GM12801 (cell line): ENCODE data around the gene FARP1.

Experiments
- TF ChIP-seq, protein P1 (sequence below): IDR thresholded peaks from one replicate; pipeline ENCODE4 v1.5.1; 2011; ENCODE audit warnings: control low read depth; ENCODE audit not compliant: insufficient read length; ENCODE audit errors: extremely low read depth

Gene FARP1

DNA sequence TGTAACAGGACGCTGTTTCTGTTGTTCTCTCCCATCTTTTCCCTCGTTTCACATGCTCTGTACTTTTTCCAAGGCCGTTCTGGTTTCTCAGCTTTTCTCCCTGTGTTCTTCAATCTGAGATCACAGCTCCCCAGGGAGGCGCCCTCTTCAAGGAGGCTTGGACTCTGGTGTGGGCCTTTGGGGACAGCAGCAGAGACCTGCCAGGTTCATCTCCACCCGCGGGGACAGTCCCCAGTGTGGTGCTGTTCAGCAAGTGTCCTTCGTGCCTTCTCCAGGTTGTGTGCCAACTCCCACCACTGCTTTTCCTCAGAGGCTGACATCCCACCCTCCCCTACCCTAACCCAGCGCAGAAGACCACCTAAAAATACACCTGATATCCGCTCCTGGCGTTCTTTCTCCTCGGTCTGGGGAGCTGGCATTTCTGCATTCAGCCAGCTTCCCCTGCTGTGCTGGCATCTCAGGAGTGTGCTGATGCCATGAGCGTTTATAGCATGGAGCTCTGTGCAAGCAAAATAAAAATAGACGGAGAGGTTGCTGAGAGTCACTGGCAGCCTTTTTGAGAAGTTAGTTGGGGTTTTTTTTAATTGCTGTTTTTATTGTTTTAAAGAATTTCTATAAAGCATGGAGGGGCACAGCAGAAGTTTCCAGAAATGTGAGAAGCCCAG is 284.6 kb downstream of the FARP1 start:
- TF ChIP-seq, protein P1, sequence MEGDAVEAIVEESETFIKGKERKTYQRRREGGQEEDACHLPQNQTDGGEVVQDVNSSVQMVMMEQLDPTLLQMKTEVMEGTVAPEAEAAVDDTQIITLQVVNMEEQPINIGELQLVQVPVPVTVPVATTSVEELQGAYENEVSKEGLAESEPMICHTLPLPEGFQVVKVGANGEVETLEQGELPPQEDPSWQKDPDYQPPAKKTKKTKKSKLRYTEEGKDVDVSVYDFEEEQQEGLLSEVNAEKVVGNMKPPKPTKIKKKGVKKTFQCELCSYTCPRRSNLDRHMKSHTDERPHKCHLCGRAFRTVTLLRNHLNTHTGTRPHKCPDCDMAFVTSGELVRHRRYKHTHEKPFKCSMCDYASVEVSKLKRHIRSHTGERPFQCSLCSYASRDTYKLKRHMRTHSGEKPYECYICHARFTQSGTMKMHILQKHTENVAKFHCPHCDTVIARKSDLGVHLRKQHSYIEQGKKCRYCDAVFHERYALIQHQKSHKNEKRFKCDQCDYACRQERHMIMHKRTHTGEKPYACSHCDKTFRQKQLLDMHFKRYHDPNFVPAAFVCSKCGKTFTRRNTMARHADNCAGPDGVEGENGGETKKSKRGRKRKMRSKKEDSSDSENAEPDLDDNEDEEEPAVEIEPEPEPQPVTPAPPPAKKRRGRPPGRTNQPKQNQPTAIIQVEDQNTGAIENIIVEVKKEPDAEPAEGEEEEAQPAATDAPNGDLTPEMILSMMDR, result no peak

DNA sequence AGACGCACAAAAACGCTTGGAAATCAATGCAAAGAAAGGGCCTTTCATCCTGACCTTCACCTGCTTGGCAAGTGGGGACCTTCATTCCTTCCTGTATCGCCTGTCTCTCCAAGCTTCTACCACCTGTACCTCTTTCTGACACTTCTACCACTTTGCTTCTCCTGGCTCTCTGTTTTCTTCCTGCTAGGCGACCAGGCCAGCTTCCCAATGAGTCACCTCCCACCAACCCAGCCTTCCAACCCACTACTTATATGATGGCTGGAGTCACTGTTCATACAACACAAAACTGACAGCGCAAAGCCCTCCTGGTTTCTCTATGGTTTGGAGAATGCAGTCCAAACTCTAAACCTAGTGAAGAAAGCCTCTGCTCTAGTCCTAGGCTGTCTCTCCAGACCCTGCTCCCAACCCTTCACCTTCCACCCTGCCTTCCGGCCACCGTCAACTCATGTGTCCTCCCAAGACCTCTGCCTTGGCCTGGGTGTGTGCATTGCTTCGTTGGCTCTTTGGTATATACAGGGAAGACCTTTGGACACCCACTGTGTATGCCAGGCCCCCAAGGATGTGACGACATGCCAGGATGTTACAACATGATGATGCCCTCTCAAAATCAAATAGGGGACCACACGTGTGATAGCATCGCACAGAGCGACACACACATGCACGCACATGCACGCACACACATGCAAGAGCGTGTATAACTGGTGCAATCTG is 285.5 kb downstream of the FARP1 start:
- TF ChIP-seq, protein P1, result no peak

DNA sequence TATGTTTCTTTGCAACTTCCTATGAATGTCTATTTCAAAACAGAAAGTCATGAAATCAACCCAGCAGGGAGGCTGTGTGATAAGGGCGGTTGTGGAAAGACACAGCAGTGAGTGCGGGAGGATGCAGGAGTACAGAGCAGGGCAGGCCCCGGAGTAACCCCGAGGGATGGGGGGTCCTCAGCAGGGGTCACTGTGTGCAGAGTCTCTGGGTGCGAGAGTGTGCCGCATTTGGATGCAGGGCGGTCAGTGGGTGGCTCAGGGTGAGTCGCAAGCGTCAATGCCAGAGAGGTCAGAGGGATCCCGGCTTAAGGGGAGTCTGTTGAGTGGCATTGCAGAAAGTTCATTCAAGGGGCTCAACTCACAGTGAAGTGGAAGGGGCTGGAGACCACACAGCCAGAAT is 286.2 kb downstream of the FARP1 start:
- TF ChIP-seq, protein P1, result no peak

DNA sequence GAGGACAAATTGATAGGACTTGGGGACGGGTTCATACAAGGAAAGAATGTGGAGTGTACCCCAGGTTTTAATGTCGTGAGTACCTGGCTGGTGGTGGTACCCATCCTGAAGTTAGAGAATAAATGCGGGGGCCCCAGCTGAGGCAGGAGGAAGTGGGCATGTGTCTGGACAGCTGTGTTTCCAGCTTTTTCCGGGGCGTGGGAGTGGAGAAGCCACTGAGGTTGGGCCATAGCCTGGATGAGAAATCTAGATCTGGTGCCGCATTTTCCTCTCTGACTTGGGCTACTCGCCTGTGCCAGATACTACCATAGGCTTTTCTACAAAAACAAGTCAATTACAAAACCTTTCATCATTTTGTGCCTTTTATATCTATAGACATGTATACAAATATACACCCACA is 286.6 kb downstream of the FARP1 start:
- TF ChIP-seq, protein P1, result no peak

DNA sequence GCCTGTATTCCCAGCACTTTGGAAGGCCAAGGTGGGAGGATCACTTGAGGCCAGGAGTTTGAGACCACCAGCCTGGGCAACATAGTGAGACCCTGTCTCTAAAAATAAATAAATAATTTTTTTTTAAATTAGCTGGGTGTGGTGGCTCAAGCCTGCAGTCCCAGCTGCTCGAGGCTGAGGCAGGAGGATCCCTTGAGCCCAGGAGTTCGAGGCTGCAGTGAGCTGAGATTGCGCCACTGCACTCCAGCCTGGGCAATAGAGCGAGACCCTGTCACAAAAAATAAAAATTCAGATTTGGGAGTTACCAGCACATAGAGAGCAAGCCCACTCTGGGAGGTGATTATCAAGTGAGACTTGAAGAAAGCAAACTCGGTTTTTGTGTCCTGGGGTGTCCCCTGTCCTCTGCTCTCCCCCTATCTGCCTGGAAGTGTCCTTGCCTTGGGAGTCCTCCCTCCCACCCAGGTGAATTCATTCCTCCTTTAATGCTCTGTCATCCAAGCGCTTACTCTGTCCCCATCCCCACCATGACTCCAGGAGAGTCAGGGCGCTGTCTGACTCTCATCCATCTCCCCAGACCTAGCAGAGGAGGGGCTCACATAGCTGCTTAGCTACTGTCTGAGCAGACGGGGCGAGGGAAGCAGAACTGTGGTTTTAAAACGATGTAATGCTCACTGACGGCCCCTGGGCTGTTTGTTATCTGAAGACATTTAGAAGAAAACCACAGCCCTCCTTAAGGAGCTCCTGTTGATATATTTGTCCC is 287.3 kb downstream of the FARP1 start:
- TF ChIP-seq, protein P1, result no peak

DNA sequence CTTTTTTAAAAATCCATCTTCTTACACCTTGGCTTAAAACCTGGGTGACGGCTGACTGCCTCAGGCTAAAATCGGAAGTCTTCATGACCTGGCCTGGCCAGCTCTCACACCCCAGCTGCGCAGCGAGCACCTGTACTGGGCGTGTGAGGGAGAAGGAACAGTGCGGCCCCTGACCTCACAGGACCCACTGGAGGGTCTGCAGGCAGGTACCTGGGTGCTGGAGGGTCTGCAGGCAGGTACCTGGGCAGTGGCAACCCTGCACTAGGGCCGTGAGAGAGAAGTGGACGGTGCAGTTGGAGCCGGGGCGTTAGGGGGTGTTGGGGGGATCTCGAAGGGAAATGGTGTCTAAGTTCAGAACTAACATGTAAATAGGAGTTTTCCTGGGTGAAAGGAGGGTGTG is 289.7 kb downstream of the FARP1 start:
- TF ChIP-seq, protein P1, result no peak

DNA sequence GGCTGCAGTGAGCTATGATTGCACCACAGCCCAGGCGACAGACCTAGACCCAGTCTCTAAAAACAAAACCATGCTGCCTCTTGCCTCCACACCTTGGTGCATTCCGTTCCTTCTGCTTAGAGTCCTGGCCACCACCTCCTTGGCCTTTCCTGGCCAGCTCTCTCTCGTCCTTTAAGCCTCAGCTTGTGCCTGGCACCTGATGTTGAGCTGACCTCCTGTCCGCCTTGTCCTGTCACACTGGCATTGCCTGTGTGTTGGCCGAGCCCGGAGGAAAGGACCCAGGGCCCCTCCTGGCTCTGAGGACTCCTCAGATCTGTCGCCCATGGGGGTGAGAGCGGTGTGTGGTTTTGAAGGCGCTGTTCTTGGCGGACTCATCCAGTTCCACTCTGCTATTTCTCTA is 290.8 kb downstream of the FARP1 start:
- TF ChIP-seq, protein P1, result no peak
